GM18861 (cell line): ENCODE data around the gene FRMD8.

Experiments
- ATAC-seq: cut with Tn5 transposase; IDR thresholded peaks from one replicate; pipeline ENCODE4 v1.9.1; 2021; ENCODE audit not compliant: unreplicated experiment

FRMD8 gene

DNA sequence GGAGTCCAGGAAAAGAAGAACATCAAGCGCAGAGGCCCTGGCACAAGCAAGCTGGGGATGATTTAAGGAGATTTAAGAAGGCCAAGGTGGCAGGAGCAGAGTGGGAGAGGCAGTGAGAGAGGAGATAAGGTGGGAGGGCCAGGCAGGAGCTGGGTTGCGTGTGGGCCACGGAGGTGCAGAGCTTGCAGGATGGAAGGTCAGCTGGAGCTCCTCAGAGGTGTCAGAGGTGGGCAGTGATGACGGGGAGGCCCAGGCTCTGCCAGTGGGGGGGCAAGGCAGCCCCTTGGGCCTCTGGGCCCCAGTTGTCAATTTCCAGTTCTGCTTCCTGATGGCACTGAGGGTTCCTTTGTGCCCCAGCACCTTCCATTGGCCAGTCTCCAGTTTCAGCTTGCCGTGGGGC, 6.5 kb downstream of the FRMD8 start:
- ATAC-seq, result no peak

DNA sequence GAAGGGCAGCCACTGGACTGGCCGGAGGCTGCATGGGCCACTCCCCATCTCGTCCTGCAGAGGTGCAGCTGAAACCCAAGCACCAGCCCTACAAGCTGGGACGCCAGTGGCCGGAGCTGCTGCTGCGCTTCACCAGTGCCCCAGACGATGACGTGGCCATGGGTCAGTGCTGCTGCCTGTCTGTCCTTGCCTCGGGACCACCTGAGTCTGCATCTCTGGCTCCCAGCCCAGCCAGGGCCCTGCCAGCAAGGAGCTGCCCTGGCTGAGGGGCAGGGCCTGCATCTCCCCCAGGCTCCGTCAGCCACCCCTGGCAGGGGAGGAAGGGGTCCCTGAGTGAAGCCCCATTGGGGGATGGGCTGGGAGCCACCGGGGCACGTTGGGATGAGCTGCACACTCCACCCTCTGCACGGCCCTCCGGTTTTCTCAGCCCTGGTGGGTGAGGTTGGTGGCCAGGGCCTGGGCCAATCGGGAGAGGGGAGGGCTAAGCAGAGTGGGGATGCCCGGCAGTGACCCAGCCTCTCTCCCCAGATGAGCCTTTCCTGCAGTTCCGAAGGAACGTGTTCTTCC, 7.2 kb downstream of the FRMD8 start:
- ATAC-seq, result no peak

- ATAC-seq, result no peak
These were observed 7.7 kb downstream of the FRMD8 start for GRCh38 chr11:65394125-65394536.

GRCh38 chr11:65395961-65396530, 9.6 kb downstream of the FRMD8 start:
- ATAC-seq, result no peak

GRCh38 chr11:65396769-65397745, 10.6 kb downstream of the FRMD8 start:
- no peak for ATAC-seq

DNA sequence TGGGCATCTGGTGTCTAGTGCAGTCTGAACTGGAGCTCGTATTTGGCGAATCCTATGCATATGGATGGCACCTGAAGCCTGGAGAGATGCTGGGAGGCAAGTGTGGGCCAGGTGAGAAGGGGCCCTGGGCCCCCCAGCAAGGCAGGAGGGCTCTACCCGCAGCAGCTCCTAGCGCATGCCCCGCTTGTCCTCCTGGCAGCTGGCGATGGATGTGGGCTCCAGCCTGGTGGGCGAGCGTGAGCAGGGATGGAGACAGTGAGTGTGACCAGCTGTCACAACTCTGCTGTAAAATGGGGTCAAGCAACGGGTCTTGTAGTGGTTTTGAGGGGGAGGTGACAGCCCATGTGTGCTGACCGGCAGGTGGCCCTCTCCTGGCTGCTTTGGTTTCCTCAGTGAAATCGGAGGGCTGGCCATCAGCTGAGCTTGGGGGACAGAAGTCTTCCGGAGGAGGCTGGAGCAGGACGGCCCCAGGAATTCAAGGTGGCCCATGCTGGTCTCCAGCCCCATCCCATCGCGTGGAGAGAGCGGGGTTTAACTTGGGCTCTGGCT, 12.0 kb downstream of the FRMD8 start:
- no peak for ATAC-seq

DNA sequence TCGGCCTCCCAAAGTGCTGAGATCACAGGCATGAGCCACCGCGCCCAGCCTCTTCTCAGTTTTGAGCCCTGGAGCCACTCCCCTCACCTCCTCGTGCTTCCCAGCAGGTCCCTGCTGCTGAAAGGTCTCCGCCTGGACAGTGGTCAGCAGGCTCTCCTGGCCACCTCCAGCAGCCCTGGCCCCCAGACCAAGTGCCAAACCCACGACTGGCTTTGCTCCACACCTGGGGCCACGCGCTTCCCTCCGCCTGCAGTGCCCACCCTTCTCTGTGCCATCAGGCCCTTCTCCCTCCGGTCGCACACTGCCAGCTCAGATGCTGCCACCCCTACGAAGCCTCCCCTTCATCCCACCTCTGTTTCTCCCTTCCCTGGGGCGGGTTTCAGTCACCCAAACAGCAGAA, 12.8 kb downstream of the FRMD8 start:
- no peak for ATAC-seq

GRCh38 chr11:65399845-65400244, 13.4 kb downstream of the FRMD8 start:
- ATAC-seq, result no peak

- no peak for ATAC-seq
These were observed 14.1 kb downstream of the FRMD8 start for GRCh38 chr11:65400307-65401072.

- ATAC-seq, result no peak
These were observed 14.8 kb downstream of the FRMD8 start for GRCh38 chr11:65401073-65401802.

GRCh38 chr11:65401803-65402248, 15.4 kb downstream of the FRMD8 start:
- no peak for ATAC-seq

- ATAC-seq, result no peak
These were observed 16.4 kb downstream of the FRMD8 start for GRCh38 chr11:65402790-65403189.

DNA sequence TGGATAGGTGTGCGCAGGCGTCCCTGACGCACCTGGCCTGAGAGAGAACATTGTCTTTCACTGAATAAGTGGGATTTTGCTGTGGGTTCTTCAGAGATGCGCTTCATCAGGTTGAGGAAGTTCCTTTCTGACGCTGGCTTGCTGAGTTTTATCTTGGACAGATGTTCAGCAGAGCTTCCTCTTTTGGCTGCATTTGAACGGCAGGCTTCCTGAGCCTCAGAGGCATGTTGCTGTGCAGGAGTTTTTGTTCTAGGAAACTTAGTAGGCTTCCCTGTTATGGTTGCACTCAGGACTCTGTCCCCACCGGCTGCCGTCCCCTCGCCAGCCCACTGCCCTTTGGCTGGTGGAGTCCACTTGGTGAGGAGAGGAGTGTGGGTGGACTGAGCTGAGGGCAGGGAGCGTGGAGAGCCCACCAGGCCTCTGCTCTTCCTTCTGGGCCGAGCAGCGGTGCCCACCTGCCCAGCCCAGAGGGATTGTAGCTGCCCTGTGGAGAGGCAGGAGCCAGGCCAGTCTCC, 17.2 kb downstream of the FRMD8 start:
- ATAC-seq, result no peak

DNA sequence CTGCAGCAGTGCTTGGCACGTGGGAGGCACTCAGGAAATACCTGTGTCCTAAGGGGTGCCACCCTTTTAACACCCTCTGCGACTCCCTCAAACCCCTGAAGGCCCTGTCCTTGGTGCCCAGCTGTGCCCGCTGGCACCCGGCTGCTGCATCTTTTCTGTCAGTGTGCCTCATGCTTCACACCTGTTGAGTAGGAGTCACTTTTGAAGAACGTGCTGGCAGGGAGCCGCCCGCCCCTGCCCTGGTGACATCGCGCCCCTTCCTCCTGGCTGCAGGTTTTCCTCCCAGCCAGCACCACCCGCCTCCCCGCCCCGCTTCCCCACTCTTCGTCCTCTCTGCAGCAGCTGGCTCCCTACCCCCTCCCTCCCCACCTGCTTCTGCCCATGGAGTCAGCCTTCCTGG, 17.8 kb downstream of the FRMD8 start:
- no peak for ATAC-seq

- no peak for ATAC-seq
These were observed 18.4 kb downstream of the FRMD8 start for GRCh38 chr11:65404638-65405339.

DNA sequence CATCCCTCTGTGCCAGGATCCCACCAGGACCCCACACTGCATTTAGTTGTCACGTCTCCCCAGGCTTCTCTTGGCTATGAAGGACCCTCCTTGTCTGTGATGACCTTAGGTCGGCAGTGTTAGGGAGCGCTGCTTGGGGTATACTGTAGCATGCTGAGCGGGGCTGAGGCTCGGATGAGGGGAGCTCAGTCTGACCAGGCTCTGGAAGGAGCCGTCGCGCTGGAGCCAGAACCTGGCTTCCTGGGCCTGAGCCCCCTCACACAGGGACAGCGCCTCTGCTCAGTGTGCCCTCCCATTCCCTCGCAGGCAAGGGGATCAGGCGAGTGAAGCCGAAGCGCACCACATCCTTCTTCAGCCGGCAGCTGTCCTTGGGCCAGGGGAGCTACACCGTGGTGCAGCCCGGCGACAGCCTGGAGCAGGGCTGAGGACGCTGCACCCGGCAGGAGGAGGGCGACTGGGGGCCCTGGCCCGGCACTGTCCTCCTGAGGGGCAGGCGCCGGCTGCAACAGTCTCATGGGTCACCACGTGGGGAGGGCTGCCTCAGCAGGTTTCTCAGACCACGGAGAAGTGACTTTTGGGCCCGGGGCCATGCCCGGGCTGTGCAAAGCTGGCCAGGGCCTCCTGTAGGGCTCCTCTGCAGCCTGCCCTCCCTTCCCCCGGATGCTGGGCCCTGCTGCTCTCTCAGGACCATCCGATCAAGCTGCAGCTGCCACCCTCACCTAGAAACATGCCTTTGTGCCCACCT, 24.7 kb downstream of the FRMD8 start:
- no peak for ATAC-seq

DNA sequence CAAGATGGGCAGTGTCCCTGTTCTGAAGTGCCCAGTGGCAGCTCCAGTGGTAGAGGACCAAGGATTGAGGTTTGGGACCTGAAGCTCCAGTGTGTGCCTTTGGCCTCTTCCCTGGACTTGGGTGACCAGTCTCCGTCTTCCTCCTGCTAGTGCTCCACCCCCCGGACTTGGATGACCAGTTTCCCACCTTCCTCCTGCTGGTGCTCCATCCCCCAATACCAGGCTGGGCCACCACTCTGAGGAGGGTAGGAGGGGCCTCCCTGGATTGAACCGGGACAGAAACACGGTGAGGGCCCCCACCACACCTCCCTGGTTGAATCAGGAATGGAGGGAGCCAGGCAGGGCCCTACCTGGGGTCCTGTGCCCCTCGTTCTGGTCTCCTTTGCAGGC, 25.2 kb downstream of the FRMD8 start:
- no peak for ATAC-seq

GRCh38 chr11:65412271-65413076, 26.0 kb downstream of the FRMD8 start:
- ATAC-seq, result no peak
